Calu3 (cell line): Measurements from ENCODE around the gene TSBP1. TPM values are rescaled to one million over a fixed set of nuclear protein-coding genes. Genes with fewer than 3 reads are reported as not detected.
"Not testable (repeated sequence)": the region's sequence is repeated elsewhere in the genome, so short reads cannot be mapped to it uniquely, and the experiment has no call there.

ENCODE experiments used
- BruUV-seq: library from RNA; stranded (reverse); fragments of 400-500 nt; replicated peaks from 2 replicates; lab custom pipeline; 2021; lab: Mats Ljungman, UMichigan
- CTCF ChIA-PET: fragments of 300-600 bp; sonication (Branson Sonifier 250); formaldehyde crosslinking; loops from one replicate; lab custom pipeline; 2022; ENCODE audit warnings: antibody characterized with exemption; lab: Charles Lee
- DNase-seq: peaks from one replicate; pipeline ENCODE4 v3.0.0; 2022
- H3K27ac Mint-ChIP-seq: one replicate; pipeline ENCODE4 v1.8.0; 2022; ENCODE audit warnings: mixed read lengths; ENCODE audit not compliant: unreplicated experiment
- H3K27me3 Mint-ChIP-seq: one replicate; pipeline ENCODE4 v1.8.0; 2022; ENCODE audit warnings: mixed read lengths; ENCODE audit not compliant: unreplicated experiment
- H3K36me3 Mint-ChIP-seq: one replicate; pipeline ENCODE4 v1.8.0; 2022; ENCODE audit warnings: mild to moderate bottlenecking, moderate library complexity, mixed read lengths; ENCODE audit not compliant: insufficient read depth, unreplicated experiment
- H3K4me1 Mint-ChIP-seq: one replicate; pipeline ENCODE4 v1.8.0; 2022; ENCODE audit warnings: mild to moderate bottlenecking, low read depth, mixed read lengths; ENCODE audit not compliant: unreplicated experiment
- H3K4me3 Mint-ChIP-seq: one replicate; pipeline ENCODE4 v1.8.0; 2022; ENCODE audit warnings: mild to moderate bottlenecking, low read depth, moderate library complexity, mixed read lengths; ENCODE audit not compliant: unreplicated experiment
- H3K9me3 Mint-ChIP-seq: one replicate; pipeline ENCODE4 v1.8.0; 2022; ENCODE audit warnings: low read depth, mixed read lengths; ENCODE audit not compliant: unreplicated experiment
- CTCF ChIP-seq: fragments of 200-600 bp; IDR thresholded peaks from one replicate; pipeline ENCODE4 v1.8.0; 2022; ENCODE audit warnings: antibody characterized with exemption; ENCODE audit not compliant: unreplicated experiment
- intact Hi-C: fragments of 100-400 bp; cut with micrococcal nuclease; formaldehyde crosslinking; loops from one replicate; pipeline ENCODE4 v1.10.0; 2022; ENCODE audit not compliant: unreplicated experiment
- total RNA-seq: library from RNA; stranded (reverse); gene quantifications from 2 replicates; pipeline ENCODE4 v1.2.3, GENCODE V29; 2022

Gene TSBP1
- total RNA-seq, 1 experiment from 2014 or later, result not detected

- BruUV-seq, result no TSS peak
Measured at GRCh38 chr6:32293695-32294094, 78.0 kb downstream of the TSBP1 start.

DNA sequence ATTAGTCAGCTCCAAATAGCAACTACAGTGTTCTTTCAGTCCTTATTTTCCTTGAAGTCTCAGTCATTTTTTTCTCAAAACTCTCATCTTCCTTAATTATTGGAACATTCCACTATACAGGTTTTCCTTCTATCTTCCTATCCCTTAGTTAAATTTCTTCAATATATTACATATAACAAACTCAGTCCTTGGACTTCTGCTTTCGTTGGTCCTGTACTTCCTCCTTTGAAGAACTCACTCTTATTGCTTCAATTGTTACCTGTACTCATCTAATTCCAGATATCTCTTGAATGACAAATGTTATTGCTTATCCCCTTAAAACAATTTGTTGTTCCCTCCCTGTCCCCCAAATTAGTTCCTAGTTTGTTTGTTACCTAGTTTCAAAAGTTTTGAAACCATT is 80.2 kb downstream of the TSBP1 start:
- H3K27me3 Mint-ChIP-seq, result peaks cover 50% of the 10 kb centered on the region
- H3K4me3 Mint-ChIP-seq, result no peak overlapping the region
- H3K4me1 Mint-ChIP-seq, result peaks cover 13% of the 10 kb centered on the region
- CTCF ChIA-PET, result no interaction called here
- no peaks in the 10 kb centered on the region for H3K36me3 Mint-ChIP-seq
- no peak for DNase-seq
- intact Hi-C loops, result no loop called here
- no TSS peak for BruUV-seq
- peaks cover 5% of the 10 kb centered on the region for H3K9me3 Mint-ChIP-seq
- no peak overlapping the region for H3K27ac Mint-ChIP-seq
- TF ChIP-seq CTCF, result no peak

More at GRCh38 chr6:32293695-32294094, 78.0 kb downstream of the TSBP1 start:
- TF ChIP-seq CTCF, result no peak
- Mint-ChIP-seq H3K4me1 (peaks cover 28% of the 10 kb centered on the region), H3K27ac (no peak overlapping the region), H3K4me3 (no peak overlapping the region), H3K27me3 (peaks cover 34% of the 10 kb centered on the region), H3K9me3 (peaks cover 5% of the 10 kb centered on the region), H3K36me3 (no peaks in the 10 kb centered on the region)
- no peak for DNase-seq
- CTCF ChIA-PET, result no interaction called here
- intact Hi-C loops, result no loop called here

- no TSS peak for BruUV-seq
- intact Hi-C loops, result no loop called here
- Mint-ChIP-seq H3K4me3 (no peak overlapping the region), H3K27ac (no peak overlapping the region), H3K27me3 (peaks cover 55% of the 10 kb centered on the region), H3K4me1 (peaks cover 13% of the 10 kb centered on the region), H3K9me3 (peaks cover 5% of the 10 kb centered on the region), H3K36me3 (no peaks in the 10 kb centered on the region)
- CTCF ChIA-PET, result no interaction called here
- DNase-seq, result no peak
- TF ChIP-seq CTCF, result no peak
Measured at GRCh38 chr6:32290886-32291450, 80.7 kb downstream of the TSBP1 start.

GRCh38 chr6:32288426-32288825 is 83.3 kb downstream of the TSBP1 start:
- CTCF ChIA-PET, result interaction anchor here (0.5 to 1.9 kb wide), 2 partner anchors 10 to 158 kb away, joined by 5 read pairs; no protein-coding TSS in a partner anchor
- Mint-ChIP-seq H3K27me3 (peaks cover 55% of the 10 kb centered on the region), H3K27ac (no peak overlapping the region), H3K36me3 (no peaks in the 10 kb centered on the region), H3K9me3 (peaks cover 3% of the 10 kb centered on the region), H3K4me3 (no peak overlapping the region), H3K4me1 (peaks cover 13% of the 10 kb centered on the region)
- intact Hi-C loops, result no loop called here
- no peak for DNase-seq
- BruUV-seq, result no TSS peak
- no peak for TF ChIP-seq CTCF

DNA sequence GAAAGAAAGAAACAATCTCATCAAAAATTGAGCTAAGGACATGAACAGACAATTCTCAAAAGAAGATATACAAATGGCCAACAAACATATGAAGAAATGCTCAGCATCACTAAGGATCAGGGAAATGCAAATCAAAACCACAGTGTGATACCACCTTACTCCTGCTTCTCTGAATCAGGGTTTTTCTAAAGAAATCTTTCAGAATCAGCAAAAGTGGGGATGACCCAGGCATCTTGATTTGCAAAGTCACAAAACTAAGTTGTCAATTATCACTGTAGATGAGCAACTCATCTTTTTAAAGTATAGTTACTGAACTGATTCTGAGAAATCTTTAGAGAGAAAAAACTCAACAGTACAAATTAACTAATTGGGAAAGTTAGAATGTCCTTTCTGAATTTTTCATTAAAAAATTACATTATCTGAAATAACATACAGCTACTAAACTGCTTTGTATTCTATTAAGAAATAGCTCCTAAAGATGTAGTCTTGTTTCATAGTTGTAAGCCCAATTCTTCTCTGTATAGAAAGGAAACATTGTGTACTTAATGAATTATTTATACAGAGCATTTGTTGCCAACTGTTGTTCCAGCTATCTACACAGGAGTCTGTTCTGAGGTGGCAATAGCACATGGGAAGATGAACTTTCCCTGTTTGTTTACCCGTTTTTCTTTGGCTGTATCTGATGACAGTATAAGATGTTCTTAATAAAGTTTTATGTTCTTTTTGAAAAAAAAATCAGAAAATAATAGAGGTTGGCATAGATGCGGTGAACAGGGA is 97.7 kb downstream of the TSBP1 start:
- H3K4me1 Mint-ChIP-seq, BruUV-seq, intact Hi-C loops, H3K9me3 Mint-ChIP-seq, H3K36me3 Mint-ChIP-seq, H3K4me3 Mint-ChIP-seq, DNase-seq, H3K27ac Mint-ChIP-seq: not testable (repeated sequence)
- peaks cover 64% of the 10 kb centered on the region for H3K27me3 Mint-ChIP-seq
- CTCF ChIA-PET, result interaction anchor here (0.6 kb wide), 1 partner anchor 811 kb away, joined by 4 read pairs; no protein-coding TSS in a partner anchor
